ENCODE results near the gene FGF6.
A peak's percentile ranks its signal among the peaks of the same experiment; 100 is the strongest.

FGF6 gene

GRCh38 chr12:4435537-4435936 is 10.1 kb downstream of the FGF6 start:
- no peak overlapping the region for H3K4me3 ChIP-seq (ENCODE audit: insufficient read depth, low read depth, low read length)
- no peaks in the 10 kb centered on the region for H3K9me3 ChIP-seq (ENCODE audit: control insufficient read depth, low read length)
- 79 to 82% methylated on average over 6 of the region's 6 CpGs for WGBS, 2 experiments
- H3K4me1 ChIP-seq (ENCODE audit: control insufficient read depth, insufficient read depth, low read length), result peaks cover 35% of the 10 kb centered on the region
- H3K27ac ChIP-seq (ENCODE audit: insufficient read depth, low read depth, low read length, poor library complexity, severe bottlenecking), result no peak overlapping the region
- H3K36me3 ChIP-seq (ENCODE audit: control insufficient read depth, insufficient read depth, low read length), result no peaks in the 10 kb centered on the region
- H3K27me3 ChIP-seq (ENCODE audit: control insufficient read depth, insufficient read depth, low read length, poor library complexity, severe bottlenecking), result no peaks in the 10 kb centered on the region

- Histone ChIP-seq H3K27ac (ENCODE audit: insufficient read depth, low read depth, low read length, poor library complexity, severe bottlenecking) (no peak overlapping the region), H3K27me3 (ENCODE audit: control insufficient read depth, insufficient read depth, low read length, poor library complexity, severe bottlenecking) (no peaks in the 10 kb centered on the region), H3K36me3 (ENCODE audit: control insufficient read depth, insufficient read depth, low read length) (no peaks in the 10 kb centered on the region), H3K4me1 (ENCODE audit: control insufficient read depth, insufficient read depth, low read length) (peaks cover 28% of the 10 kb centered on the region), H3K9me3 (ENCODE audit: control insufficient read depth, low read length) (no peaks in the 10 kb centered on the region), H3K4me3 (ENCODE audit: insufficient read depth, low read depth, low read length) (no peak overlapping the region)
- 90 to 96% methylated on average over 8 of the region's 8 CpGs for WGBS, 2 experiments
Observed at GRCh38 chr12:4434706-4435425, 10.7 kb downstream of the FGF6 start.

GRCh38 chr12:4434301-4434700 is 11.3 kb downstream of the FGF6 start:
- Histone ChIP-seq H3K27me3 (ENCODE audit: control insufficient read depth, insufficient read depth, low read length, poor library complexity, severe bottlenecking) (no peaks in the 10 kb centered on the region), H3K9me3 (ENCODE audit: control insufficient read depth, low read length) (no peaks in the 10 kb centered on the region), H3K4me1 (ENCODE audit: control insufficient read depth, insufficient read depth, low read length) (peaks cover 28% of the 10 kb centered on the region), H3K4me3 (ENCODE audit: insufficient read depth, low read depth, low read length) (no peak overlapping the region), H3K36me3 (ENCODE audit: control insufficient read depth, insufficient read depth, low read length) (no peaks in the 10 kb centered on the region), H3K27ac (ENCODE audit: insufficient read depth, low read depth, low read length, poor library complexity, severe bottlenecking) (peak overlapping the region; percentile 77)
- WGBS, 2 experiments, result 87 to 93% methylated on average over 4 of the region's 4 CpGs

GRCh38 chr12:4433745-4434058 is 11.9 kb downstream of the FGF6 start:
- WGBS, 2 experiments, result 50 to 64% methylated on average over 3 to 4 of the region's 4 CpGs
- Histone ChIP-seq H3K36me3 (ENCODE audit: control insufficient read depth, insufficient read depth, low read length) (no peaks in the 10 kb centered on the region), H3K4me3 (ENCODE audit: insufficient read depth, low read depth, low read length) (no peak overlapping the region), H3K9me3 (ENCODE audit: control insufficient read depth, low read length) (no peaks in the 10 kb centered on the region), H3K4me1 (ENCODE audit: control insufficient read depth, insufficient read depth, low read length) (peaks cover 28% of the 10 kb centered on the region), H3K27ac (ENCODE audit: insufficient read depth, low read depth, low read length, poor library complexity, severe bottlenecking) (peak overlapping the region; percentile 77), H3K27me3 (ENCODE audit: control insufficient read depth, insufficient read depth, low read length, poor library complexity, severe bottlenecking) (no peaks in the 10 kb centered on the region)

- H3K27ac ChIP-seq (ENCODE audit: insufficient read depth, low read depth, low read length, poor library complexity, severe bottlenecking), result no peak overlapping the region
- peaks cover 28% of the 10 kb centered on the region for H3K4me1 ChIP-seq (ENCODE audit: control insufficient read depth, insufficient read depth, low read length)
- H3K36me3 ChIP-seq (ENCODE audit: control insufficient read depth, insufficient read depth, low read length), result no peaks in the 10 kb centered on the region
- WGBS, 2 experiments, result 80 to 82% methylated on average over 9 of the region's 9 CpGs
- H3K27me3 ChIP-seq (ENCODE audit: control insufficient read depth, insufficient read depth, low read length, poor library complexity, severe bottlenecking), result no peaks in the 10 kb centered on the region
- H3K9me3 ChIP-seq (ENCODE audit: control insufficient read depth, low read length), result no peaks in the 10 kb centered on the region
- no peak overlapping the region for H3K4me3 ChIP-seq (ENCODE audit: insufficient read depth, low read depth, low read length)
Observed at GRCh38 chr12:4432878-4433744, 12.5 kb downstream of the FGF6 start.

- 96 to 99% methylated on average over 7 of the region's 7 CpGs for WGBS, 2 experiments
- Histone ChIP-seq H3K27me3 (ENCODE audit: control insufficient read depth, insufficient read depth, low read length, poor library complexity, severe bottlenecking) (no peaks in the 10 kb centered on the region), H3K4me1 (ENCODE audit: control insufficient read depth, insufficient read depth, low read length) (peaks cover 28% of the 10 kb centered on the region), H3K4me3 (ENCODE audit: insufficient read depth, low read depth, low read length) (no peak overlapping the region), H3K9me3 (ENCODE audit: control insufficient read depth, low read length) (no peaks in the 10 kb centered on the region), H3K27ac (ENCODE audit: insufficient read depth, low read depth, low read length, poor library complexity, severe bottlenecking) (no peak overlapping the region), H3K36me3 (ENCODE audit: control insufficient read depth, insufficient read depth, low read length) (no peaks in the 10 kb centered on the region)
Observed at GRCh38 chr12:4431866-4432265, 13.7 kb downstream of the FGF6 start.

GRCh38 chr12:4431436-4431835 is 14.2 kb downstream of the FGF6 start:
- 93 to 94% methylated on average over 4 of the region's 4 CpGs for WGBS, 2 experiments
- H3K36me3 ChIP-seq (ENCODE audit: control insufficient read depth, insufficient read depth, low read length), result no peaks in the 10 kb centered on the region

GRCh38 chr12:4424422-4424821 is 21.2 kb downstream of the FGF6 start:
- Histone ChIP-seq H3K4me3 (ENCODE audit: insufficient read depth, low read depth, low read length) (no peak overlapping the region), H3K36me3 (ENCODE audit: control insufficient read depth, insufficient read depth, low read length) (no peaks in the 10 kb centered on the region), H3K9me3 (ENCODE audit: control insufficient read depth, low read length) (no peaks in the 10 kb centered on the region), H3K4me1 (ENCODE audit: control insufficient read depth, insufficient read depth, low read length) (no peaks in the 10 kb centered on the region), H3K27me3 (ENCODE audit: control insufficient read depth, insufficient read depth, low read length, poor library complexity, severe bottlenecking) (no peaks in the 10 kb centered on the region), H3K27ac (ENCODE audit: insufficient read depth, low read depth, low read length, poor library complexity, severe bottlenecking) (no peak overlapping the region)
- 78 to 85% methylated on average over 6 of the region's 6 CpGs for WGBS, 2 experiments

More at GRCh38 chr12:4431436-4431835, 14.2 kb downstream of the FGF6 start:
- Histone ChIP-seq H3K9me3 (ENCODE audit: control insufficient read depth, low read length) (no peaks in the 10 kb centered on the region), H3K27me3 (ENCODE audit: control insufficient read depth, insufficient read depth, low read length, poor library complexity, severe bottlenecking) (no peaks in the 10 kb centered on the region), H3K4me3 (ENCODE audit: insufficient read depth, low read depth, low read length) (no peak overlapping the region), H3K4me1 (ENCODE audit: control insufficient read depth, insufficient read depth, low read length) (peaks cover 28% of the 10 kb centered on the region), H3K27ac (ENCODE audit: insufficient read depth, low read depth, low read length, poor library complexity, severe bottlenecking) (no peak overlapping the region)

GRCh38 chr12:4423528-4424195 is 22.0 kb downstream of the FGF6 start:
- no peaks in the 10 kb centered on the region for H3K4me1 ChIP-seq (ENCODE audit: control insufficient read depth, insufficient read depth, low read length)
- H3K4me3 ChIP-seq (ENCODE audit: insufficient read depth, low read depth, low read length), result no peak overlapping the region
- H3K27me3 ChIP-seq (ENCODE audit: control insufficient read depth, insufficient read depth, low read length, poor library complexity, severe bottlenecking), result no peaks in the 10 kb centered on the region
- H3K36me3 ChIP-seq (ENCODE audit: control insufficient read depth, insufficient read depth, low read length), result no peaks in the 10 kb centered on the region
- H3K9me3 ChIP-seq (ENCODE audit: control insufficient read depth, low read length), result no peaks in the 10 kb centered on the region
- WGBS, 2 experiments, result 94 to 96% methylated on average over 11 of the region's 11 CpGs
- no peak overlapping the region for H3K27ac ChIP-seq (ENCODE audit: insufficient read depth, low read depth, low read length, poor library complexity, severe bottlenecking)

GRCh38 chr12:4422985-4423384 is 22.6 kb downstream of the FGF6 start:
- H3K27ac ChIP-seq (ENCODE audit: insufficient read depth, low read depth, low read length, poor library complexity, severe bottlenecking), result no peak overlapping the region
- H3K9me3 ChIP-seq (ENCODE audit: control insufficient read depth, low read length), result no peaks in the 10 kb centered on the region
- no peaks in the 10 kb centered on the region for H3K27me3 ChIP-seq (ENCODE audit: control insufficient read depth, insufficient read depth, low read length, poor library complexity, severe bottlenecking)
- H3K36me3 ChIP-seq (ENCODE audit: control insufficient read depth, insufficient read depth, low read length), result no peaks in the 10 kb centered on the region
- peaks cover under 1% of the 10 kb centered on the region for H3K4me1 ChIP-seq (ENCODE audit: control insufficient read depth, insufficient read depth, low read length)
- no peak overlapping the region for H3K4me3 ChIP-seq (ENCODE audit: insufficient read depth, low read depth, low read length)
- 89 to 92% methylated on average over 9 of the region's 9 CpGs for WGBS, 2 experiments
